Measurements from ENCODE around the gene LRRC37A3. TPM values are rescaled to one million over a fixed set of nuclear protein-coding genes. Genes with fewer than 3 reads are reported as not detected.
"Not testable (repeated sequence)": the region's sequence is repeated elsewhere in the genome, so short reads cannot be mapped to it uniquely, and the experiment has no call there.

The LRRC37A3 gene
- total and polyA plus RNA-seq, 2 of the 13 experiments (the other 11 are each of a cell fraction or from before 2014, with no cell fraction given) = 0.62 to 1.1 TPM

- peak; percentile 87 for TF ChIP-seq ZNF574 (CRISPR knock-in tag; IDR thresholded peaks at IDR 0.05)
Measured at GRCh38 chr17:64919289-64920025, at the start of gene LRRC37A3 (continued).

GRCh38 chr17:64965873-64966287 lies 46.6 kb upstream of the LRRC37A3 start:
- H3K36me3 ChIP-seq (replicated peaks in 1 of 2; ENCODE audit: control insufficient read depth in 1 of 2, insufficient read depth in 2 of 2, low read length in 2 of 2); H3K79me2 ChIP-seq (ENCODE audit: insufficient read depth, low read length); BruUV-seq (replicated peaks); CTCF ChIA-PET (ENCODE audit: low intra/inter-chr PET ratio, low total read pairs); FAIRE-seq; H4K20me1 ChIP-seq (ENCODE audit: insufficient read depth, low read length); in situ Hi-C loops (cut with HindIII; ENCODE audit: extremely low pct_ligation_motif_present, low pct_unique_long_range_greater_than_20kb); H3K27me3 ChIP-seq (ENCODE audit: control insufficient read depth in 1 of 2, insufficient read depth in 2 of 2, low read length in 2 of 2); H3K9me3 ChIP-seq (ENCODE audit: low read length); TF ChIP-seq USF2 (IDR thresholded peaks at IDR 0.05; ENCODE audit: low read depth, low read length): not testable (repeated sequence)
- Histone ChIP-seq H3K4me3 (replicated peaks in 1 of 3; ENCODE audit: insufficient read depth in 1 of 3, low read depth in 2 of 3, low read length in 3 of 3) (peak overlapping the region; percentile 44 to 60 (median 54); a peak in 5 of 6 replicates), H3K4me1 (ENCODE audit: insufficient read depth, low read length) (peaks cover 47% of the 10 kb centered on the region), H2AFZ (ENCODE audit: low read length) (peak overlapping the region; percentile 98), H3K9ac (ENCODE audit: insufficient read depth, low read depth, low read length) (peak overlapping the region; percentile 57), H3K4me2 (ENCODE audit: low read depth, low read length) (peak overlapping the region; percentile 90), H3K27ac (ENCODE audit: extremely low read length, insufficient read depth, low read length) (peak overlapping the region; percentile 28)
- ATAC-seq (peak; percentile 99), DNase-seq (ENCODE audit: low spot score) (peak; percentile 65)
- under 1% methylated on average over 24 of the region's 35 CpGs for WGBS (ENCODE audit: low lambda C conversion rate)
- intact Hi-C loops (cut with micrococcal nuclease; ENCODE audit: unreplicated experiment) = loop anchor here (5.0 kb wide), 1 partner anchor 136 kb away; no protein-coding TSS in a partner anchor
- POLR2A ChIA-PET = interaction anchor here (0.9 to 3.1 kb wide), 2 partner anchors 9 to 91 kb away, joined by 5 to 17 read pairs; partner anchors contain the start of gene GNA13
- TF ChIP-seq ZNF274 (CRISPR knock-in tag; IDR thresholded peaks at IDR 0.05) = peak; percentile 99
- TF ChIP-seq ZNF335 (CRISPR knock-in tag; IDR thresholded peaks at IDR 0.05) = peak; percentile 99
- peak; percentile 83; the same call in 1 of the 2 replicates for TF ChIP-seq KLF9 (CRISPR knock-in tag; IDR thresholded peaks at IDR 0.05; ENCODE audit: low read depth)
- 0 out of 2 replicates have a peak, but pooled peaks have one; percentile 43 for TF ChIP-seq KDM4B (CRISPR knock-in tag; IDR thresholded peaks at IDR 0.05)
- TF ChIP-seq USF2 (CRISPR knock-in tag; IDR thresholded peaks at IDR 0.05; ENCODE audit: borderline replicate concordance) = peak; percentile 63
- peak; percentile 85; the same call in 1 of the 2 replicates for TF ChIP-seq RNF219 (CRISPR knock-in tag; IDR thresholded peaks at IDR 0.05)
- 0 out of 2 replicates have a peak, but pooled peaks have one; percentile 82 for TF ChIP-seq SP140L (CRISPR knock-in tag; IDR thresholded peaks at IDR 0.05; ENCODE audit: borderline replicate concordance)
- TF ChIP-seq FOXJ3 (CRISPR knock-in tag; IDR thresholded peaks at IDR 0.05; ENCODE audit: borderline replicate concordance) = peak; percentile 71; the same call in 1 of the 2 replicates
- peak; percentile 88 for TF ChIP-seq SMYD3 (CRISPR knock-in tag; IDR thresholded peaks at IDR 0.05)
- TF ChIP-seq ZC3H13 (CRISPR knock-in tag; IDR thresholded peaks at IDR 0.05) = peak; percentile 95
- peak; percentile 38; the same call in 1 of the 2 replicates for TF ChIP-seq POGZ (CRISPR knock-in tag; IDR thresholded peaks at IDR 0.05)

All from HepG2 (cell line).